Suppressor macrophage treated with lipopolysaccharide for 1 hour (primary cell): ENCODE results near the gene ALG9.

Experiments
- DNase-seq, 3 donors: peaks; one replicate each; pipeline ENCODE4 v3.0.0-alpha.2; 2020 to 2022

The ALG9 gene

DNA sequence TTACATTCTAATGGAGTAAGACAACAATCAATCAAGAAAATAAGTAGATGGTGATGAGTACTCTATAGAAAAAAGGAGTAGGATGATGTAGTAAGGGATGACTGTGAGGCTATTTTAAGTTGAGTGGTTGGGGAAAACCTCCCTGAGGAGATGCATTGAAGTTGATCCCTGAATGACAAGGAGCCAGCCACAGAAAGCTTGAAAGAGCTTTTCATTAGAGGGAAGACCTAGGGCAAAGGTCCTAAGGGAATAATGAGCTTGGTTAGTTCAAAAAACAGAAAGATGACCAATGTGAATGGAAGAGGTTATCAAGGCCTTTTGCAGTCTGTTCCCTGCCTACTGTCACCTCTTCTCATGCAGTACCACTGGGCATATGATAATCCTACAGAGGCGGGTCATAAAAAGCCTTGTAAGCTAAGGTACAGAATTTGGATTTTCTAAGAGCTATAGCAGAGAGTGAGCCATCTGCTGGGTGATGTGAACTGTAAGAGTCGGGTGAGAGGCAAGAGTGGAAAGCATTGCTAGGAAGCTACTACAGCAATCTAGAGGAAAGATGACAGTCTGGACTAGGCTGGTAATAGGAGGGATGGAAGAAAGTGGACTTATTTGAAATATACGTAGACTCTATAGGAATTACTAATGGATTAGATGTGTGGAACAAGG lies 108.3 kb downstream of the ALG9 start:
- DNase-seq = no peak

GRCh38 chr11:111762526-111762925 lies 108.9 kb downstream of the ALG9 start:
- DNase-seq = no peak

GRCh38 chr11:111761036-111761435 lies 110.3 kb downstream of the ALG9 start:
- DNase-seq = no peak

DNA sequence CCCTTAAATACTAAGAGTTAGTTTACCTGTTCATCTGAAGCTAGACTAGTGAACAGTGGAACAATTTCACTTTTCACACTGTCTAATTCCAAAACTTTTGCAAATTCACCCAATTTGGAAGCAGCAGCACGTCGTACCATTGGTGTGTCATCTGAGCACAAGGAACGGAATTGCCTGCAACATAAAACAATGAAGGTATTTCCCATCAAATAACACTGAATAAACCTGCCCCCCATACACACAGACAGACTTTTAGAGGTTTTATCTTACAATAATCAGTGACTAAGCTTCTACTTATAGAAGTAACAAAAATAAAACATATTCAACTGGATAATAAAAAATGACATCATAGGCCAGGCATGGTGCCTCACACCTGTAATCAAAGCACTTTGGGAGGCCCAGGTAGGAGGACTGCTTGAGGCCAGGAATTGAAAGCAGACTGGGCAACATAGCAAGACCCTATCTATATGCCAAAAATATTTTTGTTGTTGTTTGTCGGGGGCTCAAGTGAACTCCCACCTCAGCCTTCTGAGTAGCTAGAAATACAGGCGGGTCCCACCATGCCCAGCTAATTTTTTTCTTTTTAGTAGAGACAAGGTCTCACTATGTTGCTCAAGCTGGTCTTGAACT lies 111.5 kb downstream of the ALG9 start:
- no peak for DNase-seq

GRCh38 chr11:111759376-111759775 lies 112.0 kb downstream of the ALG9 start:
- no peak for DNase-seq

DNA sequence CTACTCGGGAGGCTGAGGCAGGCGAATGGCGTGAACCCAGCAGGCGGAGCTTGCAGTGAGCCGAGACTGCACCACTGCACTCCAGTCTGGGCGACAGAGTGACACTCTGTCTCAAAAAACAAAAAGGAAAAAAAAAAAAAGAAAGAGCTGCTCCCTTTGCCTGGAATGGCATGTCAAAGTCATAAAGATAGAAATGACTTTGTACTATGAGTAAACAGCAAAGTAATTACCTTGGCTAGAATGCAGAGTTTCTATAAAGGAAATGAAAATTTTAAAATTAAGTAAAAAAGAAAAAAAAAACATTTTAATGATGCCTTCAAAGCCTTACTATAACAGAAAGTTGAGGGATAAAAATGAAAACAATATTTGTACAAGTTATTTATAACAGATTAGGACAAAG lies 115.3 kb downstream of the ALG9 start:
- no peak for DNase-seq

- no peak for DNase-seq
These were observed 121.7 kb downstream of the ALG9 start for GRCh38 chr11:111749646-111750045.

DNA sequence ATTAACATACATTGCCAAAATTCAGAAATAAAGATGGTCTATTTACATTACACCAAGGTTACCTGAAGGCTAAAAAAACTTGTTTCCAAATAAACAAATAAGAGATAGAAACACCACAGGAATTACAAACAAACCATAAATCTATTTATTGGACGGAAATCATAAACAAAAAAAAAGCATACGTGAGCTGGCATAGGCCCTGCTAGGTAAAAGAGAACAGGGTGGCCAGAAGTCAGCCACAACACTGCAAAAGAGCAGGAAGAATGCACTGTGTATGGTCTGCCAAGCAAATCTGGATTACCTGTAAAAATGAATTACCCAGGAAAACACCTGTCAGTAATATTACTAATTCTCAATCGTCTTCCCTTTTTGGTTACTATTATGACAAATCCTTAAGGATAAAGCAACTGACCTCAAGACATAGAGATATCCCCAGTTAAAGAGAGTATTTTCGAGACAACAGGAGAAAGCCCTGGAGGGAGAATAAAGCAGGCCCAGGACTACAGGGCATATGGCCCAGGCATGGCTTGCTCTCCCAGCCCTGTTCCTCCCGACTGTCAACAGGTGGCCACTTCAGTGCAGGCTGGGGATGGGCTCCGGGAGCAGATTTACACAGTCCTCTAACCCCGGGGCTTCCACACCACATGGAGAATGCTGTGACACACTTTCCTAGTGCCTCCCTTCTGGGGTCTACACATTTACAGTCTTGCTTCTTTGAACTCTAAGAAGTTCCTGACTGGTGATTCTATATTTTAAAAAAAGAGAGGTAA lies 123.2 kb downstream of the ALG9 start:
- no peak for DNase-seq

- no peak for DNase-seq
These were observed 125.5 kb downstream of the ALG9 start for GRCh38 chr11:111745719-111746504.

GRCh38 chr11:111743700-111744099 lies 127.7 kb downstream of the ALG9 start:
- DNase-seq = no peak

DNA sequence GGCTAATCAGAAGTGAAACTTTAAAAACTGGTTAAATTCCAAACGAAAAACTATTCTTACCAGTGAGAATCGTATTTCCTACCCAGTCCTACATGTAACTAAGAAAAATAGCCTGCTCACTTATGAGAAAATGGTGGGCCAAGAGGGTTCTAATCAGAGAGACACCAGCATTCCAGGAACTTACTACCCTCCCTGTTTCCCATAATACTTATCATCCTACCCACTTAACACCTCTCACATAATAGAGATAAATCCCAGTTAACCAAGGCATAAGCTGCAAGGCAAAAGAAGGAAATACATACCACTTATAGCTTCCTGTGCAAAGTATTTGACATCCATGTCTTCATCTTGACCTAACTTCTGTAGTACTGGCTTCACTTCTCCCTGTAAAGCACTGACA lies 129.6 kb downstream of the ALG9 start:
- no peak for DNase-seq

GRCh38 chr11:111739299-111739698 lies 132.1 kb downstream of the ALG9 start:
- DNase-seq = no peak

- DNase-seq = no peak
These were observed 133.8 kb downstream of the ALG9 start for GRCh38 chr11:111737444-111738210.

DNA sequence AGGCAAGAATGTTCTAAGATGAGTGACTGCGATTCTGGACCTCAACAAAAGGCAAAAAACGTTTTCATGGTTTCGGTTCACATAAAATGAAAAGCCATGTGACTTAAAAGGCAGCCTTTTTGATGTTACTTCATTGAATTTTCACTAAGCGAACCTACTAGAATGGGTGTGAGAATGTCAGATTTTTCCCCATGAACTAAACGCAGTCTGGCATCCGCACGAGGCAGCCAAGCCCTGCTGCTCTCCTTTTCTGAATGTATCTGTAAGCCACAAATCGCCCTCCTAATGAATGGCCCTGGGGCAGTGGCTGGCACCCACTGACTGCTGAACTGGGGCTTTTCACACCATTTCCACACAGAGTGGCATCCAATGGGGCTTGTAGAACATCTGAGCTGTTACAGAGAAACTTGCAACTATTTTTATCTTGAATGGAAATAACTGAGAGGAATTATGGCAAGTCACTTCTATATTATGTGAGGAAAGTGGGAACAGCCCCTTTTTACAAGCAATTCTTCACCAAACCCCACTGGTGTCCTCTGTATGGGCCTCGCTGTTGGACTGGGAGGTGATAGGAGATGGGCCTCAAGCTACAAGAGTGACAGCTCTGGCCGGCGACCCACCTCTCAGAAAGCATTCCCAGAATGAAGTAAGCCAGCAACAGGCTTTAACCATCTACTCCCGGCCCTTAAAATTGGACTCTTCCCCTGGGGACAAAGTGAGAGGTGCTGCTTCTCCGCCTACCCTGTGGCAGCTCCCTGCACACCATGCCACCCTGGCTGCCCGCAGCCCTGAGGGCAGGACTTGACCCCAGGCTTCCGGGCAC lies 134.5 kb downstream of the ALG9 start:
- DNase-seq = no peak
